Ishikawa (cell line): ENCODE measurements around the gene SEL1L2.

Experiments used
- CEBPB ChIP-seq: IDR thresholded peaks from 2 replicates; pipeline ENCODE4 v1.6.1; 2012
- CREB1 ChIP-seq: IDR thresholded peaks from 2 replicates; pipeline ENCODE4 v1.6.1; 2012; ENCODE audit warnings: low read depth
- EGR1 ChIP-seq: IDR thresholded peaks from 2 replicates; pipeline ENCODE4 v1.6.1; 2012
- EP300 ChIP-seq: IDR thresholded peaks from 2 replicates; pipeline ENCODE4 v1.6.1; 2012; ENCODE audit warnings: borderline replicate concordance
- FOXM1 ChIP-seq: IDR thresholded peaks from 2 replicates; pipeline ENCODE4 v1.6.1; 2012; ENCODE audit warnings: low read depth, borderline replicate concordance
- MAX ChIP-seq: IDR thresholded peaks from 2 replicates; pipeline ENCODE4 v1.6.1; 2012
- NFIC ChIP-seq: IDR thresholded peaks from 2 replicates; pipeline ENCODE4 v1.6.1; 2012
- RAD21 ChIP-seq: IDR thresholded peaks from 2 replicates; pipeline ENCODE4 v1.6.1; 2012; ENCODE audit warnings: low read depth
- REST ChIP-seq: IDR thresholded peaks from 2 replicates; pipeline ENCODE4 v1.6.1; 2012; ENCODE audit warnings: low read depth, mild to moderate bottlenecking
- TAF1 ChIP-seq: IDR thresholded peaks from 2 replicates; pipeline ENCODE4 v1.6.1; 2012; ENCODE audit warnings: low read depth, mild to moderate bottlenecking
- TCF12 ChIP-seq: IDR thresholded peaks from 2 replicates; pipeline ENCODE4 v1.6.1; 2012; ENCODE audit warnings: low read depth
- TEAD4 ChIP-seq: IDR thresholded peaks from 2 replicates; pipeline ENCODE4 v1.6.1; 2012
- USF1 ChIP-seq: IDR thresholded peaks from 2 replicates; pipeline ENCODE4 v1.6.1; 2012
- YY1 ChIP-seq: IDR thresholded peaks from 2 replicates; pipeline ENCODE4 v1.6.1; 2012; ENCODE audit warnings: low read depth
- ZBTB7A ChIP-seq: IDR thresholded peaks from 2 replicates; pipeline ENCODE4 v1.6.1; 2012; ENCODE audit warnings: low read depth

Gene SEL1L2

GRCh38 chr20:13913572-13913971, 76.8 kb downstream of the SEL1L2 start:
- TF ChIP-seq EP300 (no peak), ZBTB7A (no peak), YY1 (no peak), REST (no peak), TEAD4 (no peak), EGR1 (no peak), CREB1 (no peak), MAX (no peak), FOXM1 (no peak), TAF1 (no peak)

GRCh38 chr20:13913131-13913530, 77.3 kb downstream of the SEL1L2 start:
- TF ChIP-seq CEBPB, result no peak
- no peak for TF ChIP-seq FOXM1
- no peak for TF ChIP-seq TEAD4
- TF ChIP-seq EP300, result no peak
- no peak for TF ChIP-seq REST
- no peak for TF ChIP-seq USF1
- no peak for TF ChIP-seq TAF1

GRCh38 chr20:13910492-13910891, 79.9 kb downstream of the SEL1L2 start:
- TF ChIP-seq CREB1 (no peak), NFIC (peak; percentile 43; the same call in 1 of the 2 replicates)

GRCh38 chr20:13909067-13909466, 81.3 kb downstream of the SEL1L2 start:
- TF ChIP-seq CREB1, result no peak
- TF ChIP-seq TAF1, result no peak
- no peak for TF ChIP-seq FOXM1
- TF ChIP-seq CEBPB, result no peak
- TF ChIP-seq MAX, result no peak
- no peak for TF ChIP-seq TCF12
- no peak for TF ChIP-seq TEAD4
- TF ChIP-seq USF1, result no peak
- TF ChIP-seq RAD21, result no peak
- no peak for TF ChIP-seq ZBTB7A
- no peak for TF ChIP-seq EGR1
- no peak for TF ChIP-seq EP300
- no peak for TF ChIP-seq NFIC
- no peak for TF ChIP-seq REST
- TF ChIP-seq YY1, result no peak

- TF ChIP-seq EGR1, result no peak
- TF ChIP-seq EP300, result no peak
- no peak for TF ChIP-seq YY1
These were observed 85.6 kb downstream of the SEL1L2 start for GRCh38 chr20:13904766-13905165.

GRCh38 chr20:13900496-13900895, 89.9 kb downstream of the SEL1L2 start:
- no peak for TF ChIP-seq RAD21
- TF ChIP-seq EP300, result no peak
- no peak for TF ChIP-seq TAF1
- no peak for TF ChIP-seq ZBTB7A
- no peak for TF ChIP-seq TCF12
- no peak for TF ChIP-seq CEBPB
- no peak for TF ChIP-seq TEAD4
